OCI-LY3 (cell line): Measurements from ENCODE around the gene PACS2.

Experiments used
- H2AFZ ChIP-seq: fragments of 200-600, 300-600 bp; shearing (Covaris generic); 2 replicates; pipeline ENCODE4 v1.6.0; 2014; ENCODE audit warnings: antibody characterized with exemption, low read depth, low read length
- H3K27ac ChIP-seq: fragments of 200-600, 300-600 bp; sonication (generic); 2 replicates; pipeline ENCODE4 v1.5.1; 2014; ENCODE audit warnings: mild to moderate bottlenecking, low read length, moderate library complexity, mixed read lengths
- H3K27me3 ChIP-seq: fragments of 200-600, 300-600 bp; sonication (generic); 2 replicates; pipeline ENCODE4 v1.6.1; 2014; ENCODE audit warnings: low read depth, low read length, mixed read lengths
- H3K36me3 ChIP-seq: fragments of 200-600, 300-600 bp; sonication (generic); replicated peaks from 2 replicates; pipeline ENCODE3; 2014; ENCODE audit warnings: low read depth, low read length, mixed read lengths
- H3K4me1 ChIP-seq: fragments of 300-600, 200-600 bp; sonication (generic); 2 replicates; pipeline ENCODE4 v1.6.1; 2014; ENCODE audit warnings: low read length, mixed read lengths
- H3K4me2 ChIP-seq: fragments of 200-600, 300-600 bp; sonication (generic); 2 replicates; pipeline ENCODE4 v1.6.1; 2014; ENCODE audit warnings: low read length, mixed read lengths
- H3K4me3 ChIP-seq: fragments of 300-600, 200-600 bp; sonication (generic); 2 replicates; pipeline ENCODE4 v1.5.1; 2014; ENCODE audit warnings: antibody characterized with exemption, mild to moderate bottlenecking, low read length, moderate library complexity
- H3K79me2 ChIP-seq: fragments of 300-600, 200-600 bp; shearing (Covaris generic); 2 replicates; pipeline ENCODE4 v1.6.1; 2014; ENCODE audit warnings: mild to moderate bottlenecking, low read length, mixed read lengths
- H3K9ac ChIP-seq: fragments of 300-600, 200-600 bp; shearing (Covaris generic); 2 replicates; pipeline ENCODE4 v1.6.0; 2014; ENCODE audit warnings: mild to moderate bottlenecking, low read length, moderate library complexity
- H3K9me3 ChIP-seq: fragments of 200-600, 300-600 bp; shearing (Covaris generic); 2 replicates; pipeline ENCODE4 v1.6.1; 2014; ENCODE audit warnings: low read length, mixed read lengths; ENCODE audit not compliant: insufficient read depth
- H4K20me1 ChIP-seq: fragments of 200-600, 300-600 bp; sonication (generic); 2 replicates; pipeline ENCODE4 v1.6.1; 2016; ENCODE audit warnings: low read length, mixed read lengths; ENCODE audit not compliant: insufficient read depth
- EZH2phosphoT487 ChIP-seq: fragments of 200-600 bp; shearing (Covaris generic); IDR thresholded peaks from 2 replicates; pipeline ENCODE4 v1.6.1; 2018; ENCODE audit warnings: antibody characterized with exemption, mixed run types, low read depth
- TF ChIP-seq, protein P1 (sequence below): fragments of 200-600, 300-600 bp; sonication (generic); IDR thresholded peaks from 2 replicates; pipeline ENCODE4 v1.5.1; 2014; ENCODE audit warnings: antibody characterized with exemption, low read length, low read depth

Gene PACS2

DNA sequence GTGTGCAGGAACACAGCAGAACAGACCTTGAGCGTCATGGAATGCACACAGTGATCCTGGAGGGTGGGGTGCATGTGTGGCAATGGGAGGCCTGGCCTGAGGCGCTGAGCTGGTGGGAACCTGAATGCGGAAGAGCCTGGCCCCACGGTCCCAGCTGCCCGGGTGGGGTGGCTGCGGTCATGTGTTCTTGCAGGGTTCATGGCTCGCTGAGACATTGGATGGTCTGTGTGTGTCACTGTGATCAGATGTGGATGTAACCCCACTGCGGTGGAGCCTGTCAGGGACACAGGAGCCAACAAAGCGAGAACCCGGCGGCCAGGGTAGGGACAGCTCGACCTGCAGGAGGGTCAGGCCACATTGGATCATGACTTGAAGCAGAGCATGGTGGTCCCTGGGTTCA, 128.3 kb downstream of the PACS2 start:
- H3K27me3 ChIP-seq, result no peaks in the 10 kb centered on the region
- no peak overlapping the region for H3K27ac ChIP-seq
- no peaks in the 10 kb centered on the region for H3K9me3 ChIP-seq
- H2AFZ ChIP-seq, result no peak overlapping the region
- H3K4me2 ChIP-seq, result no peak overlapping the region
- H3K79me2 ChIP-seq, result peaks cover 50% of the 10 kb centered on the region
- no peaks in the 10 kb centered on the region for H3K4me1 ChIP-seq
- H4K20me1 ChIP-seq, result peaks cover 25% of the 10 kb centered on the region
- peaks cover 15% of the 10 kb centered on the region for H3K36me3 ChIP-seq
- no peak overlapping the region for H3K4me3 ChIP-seq
- no peak overlapping the region for H3K9ac ChIP-seq
- no peak for TF ChIP-seq EZH2phosphoT487
- TF ChIP-seq, protein P1, sequence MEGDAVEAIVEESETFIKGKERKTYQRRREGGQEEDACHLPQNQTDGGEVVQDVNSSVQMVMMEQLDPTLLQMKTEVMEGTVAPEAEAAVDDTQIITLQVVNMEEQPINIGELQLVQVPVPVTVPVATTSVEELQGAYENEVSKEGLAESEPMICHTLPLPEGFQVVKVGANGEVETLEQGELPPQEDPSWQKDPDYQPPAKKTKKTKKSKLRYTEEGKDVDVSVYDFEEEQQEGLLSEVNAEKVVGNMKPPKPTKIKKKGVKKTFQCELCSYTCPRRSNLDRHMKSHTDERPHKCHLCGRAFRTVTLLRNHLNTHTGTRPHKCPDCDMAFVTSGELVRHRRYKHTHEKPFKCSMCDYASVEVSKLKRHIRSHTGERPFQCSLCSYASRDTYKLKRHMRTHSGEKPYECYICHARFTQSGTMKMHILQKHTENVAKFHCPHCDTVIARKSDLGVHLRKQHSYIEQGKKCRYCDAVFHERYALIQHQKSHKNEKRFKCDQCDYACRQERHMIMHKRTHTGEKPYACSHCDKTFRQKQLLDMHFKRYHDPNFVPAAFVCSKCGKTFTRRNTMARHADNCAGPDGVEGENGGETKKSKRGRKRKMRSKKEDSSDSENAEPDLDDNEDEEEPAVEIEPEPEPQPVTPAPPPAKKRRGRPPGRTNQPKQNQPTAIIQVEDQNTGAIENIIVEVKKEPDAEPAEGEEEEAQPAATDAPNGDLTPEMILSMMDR, result no peak

DNA sequence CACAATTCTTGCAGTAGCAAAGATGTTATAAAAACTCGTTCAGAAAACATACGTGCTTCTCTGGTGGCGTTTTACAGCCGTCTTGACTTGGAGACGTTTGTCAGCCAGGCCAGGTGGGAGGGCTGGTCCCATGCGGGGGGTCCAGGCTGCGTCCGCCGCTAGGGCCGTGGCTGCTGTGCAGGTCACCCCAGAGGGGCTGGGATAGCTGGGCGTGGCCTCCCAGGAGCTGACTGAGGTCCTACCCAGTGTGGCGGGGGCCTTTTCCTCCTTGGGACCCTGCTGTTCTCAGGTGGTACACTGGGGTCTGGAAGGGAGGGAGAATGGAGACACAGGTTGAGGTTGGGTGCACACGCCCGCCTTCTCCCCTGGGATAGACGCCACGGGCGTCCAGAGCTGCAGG, 130.3 kb downstream of the PACS2 start:
- Histone ChIP-seq H2AFZ (no peak overlapping the region), H3K4me3 (no peak overlapping the region), H3K4me2 (no peak overlapping the region), H3K27ac (no peak overlapping the region), H3K4me1 (no peaks in the 10 kb centered on the region), H3K9ac (no peak overlapping the region), H3K9me3 (no peaks in the 10 kb centered on the region), H3K79me2 (peaks cover 29% of the 10 kb centered on the region; the same call in 1 of the 2 replicates), H3K27me3 (no peaks in the 10 kb centered on the region), H4K20me1 (peaks cover 20% of the 10 kb centered on the region), H3K36me3 (peaks cover 15% of the 10 kb centered on the region)
- TF ChIP-seq, protein P1, result no peak
- TF ChIP-seq EZH2phosphoT487, result no peak

DNA sequence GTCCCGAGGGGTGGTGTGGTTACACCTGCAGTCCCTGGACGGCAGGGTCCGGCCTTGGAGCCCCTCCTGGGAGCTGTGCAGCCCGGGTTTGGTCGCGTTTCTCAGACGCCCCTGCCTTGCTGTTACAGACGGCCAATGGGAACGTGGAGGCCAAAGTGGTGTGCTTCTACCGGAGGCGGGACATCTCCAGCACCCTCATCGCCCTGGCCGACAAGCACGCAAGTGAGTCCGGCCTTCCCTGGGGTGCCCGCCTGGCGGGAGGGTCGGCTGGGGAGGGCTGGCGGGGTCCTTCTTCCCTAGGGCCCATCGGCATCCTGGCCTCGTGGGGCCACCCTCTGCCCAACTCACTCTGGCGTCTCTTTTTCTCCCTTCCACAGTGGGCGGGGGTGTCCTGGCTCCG, 130.7 kb downstream of the PACS2 start:
- Histone ChIP-seq H3K4me1 (no peaks in the 10 kb centered on the region), H3K9me3 (no peaks in the 10 kb centered on the region), H3K4me3 (no peak overlapping the region), H3K79me2 (peaks cover 25% of the 10 kb centered on the region; the same call in 1 of the 2 replicates), H3K27me3 (no peaks in the 10 kb centered on the region), H4K20me1 (peaks cover 16% of the 10 kb centered on the region), H3K4me2 (no peak overlapping the region), H3K9ac (no peak overlapping the region), H3K27ac (no peak overlapping the region), H2AFZ (no peak overlapping the region), H3K36me3 (peaks cover 13% of the 10 kb centered on the region)
- TF ChIP-seq EZH2phosphoT487, result no peak
- TF ChIP-seq, protein P1, result no peak

DNA sequence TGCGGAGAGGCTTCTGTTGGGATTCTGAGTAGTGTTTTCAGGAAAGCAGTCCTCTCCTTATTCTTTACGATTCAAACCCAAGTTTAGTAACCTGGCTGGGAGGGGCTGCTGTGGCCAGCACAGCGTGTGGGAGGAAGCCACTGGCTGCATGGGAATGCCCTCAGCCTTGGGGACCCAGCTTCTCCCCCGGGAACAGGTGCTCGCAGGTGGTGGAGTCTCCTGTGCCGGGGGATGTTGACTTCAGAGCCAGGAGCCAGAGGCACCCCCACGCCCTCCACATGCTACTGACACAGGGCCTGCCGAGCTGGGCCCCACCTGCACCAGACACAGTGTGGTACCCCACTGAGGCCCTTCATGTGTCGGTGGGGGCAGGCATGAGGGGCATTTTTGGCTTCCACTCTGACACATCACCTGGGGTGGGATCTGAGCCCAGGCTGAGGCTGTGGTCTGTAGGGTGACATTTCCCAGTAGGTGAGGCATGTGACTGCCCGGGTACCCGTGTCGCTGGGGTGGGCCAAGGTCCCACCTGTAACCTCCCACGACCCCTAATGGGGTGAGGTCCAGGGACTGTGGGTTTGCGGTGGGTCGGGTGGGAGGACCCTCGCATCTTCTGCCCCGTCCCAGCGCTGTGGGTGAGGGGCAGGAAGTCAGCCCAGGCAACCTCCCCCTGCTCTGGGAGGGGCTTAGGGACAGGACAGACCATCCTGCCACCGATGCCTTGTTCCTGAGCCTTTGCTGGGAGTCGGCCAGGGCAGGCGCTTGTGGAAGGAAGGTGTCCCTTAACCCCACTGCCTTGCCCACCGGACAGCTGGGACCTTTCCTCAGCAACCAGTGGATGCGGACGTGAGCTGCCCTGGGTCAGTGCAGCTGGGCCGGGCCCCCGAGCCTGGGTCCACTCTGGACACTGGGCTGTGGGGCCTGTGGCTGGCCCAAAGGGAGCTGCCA, 131.6 kb downstream of the PACS2 start:
- H3K4me1 ChIP-seq, result no peaks in the 10 kb centered on the region
- H4K20me1 ChIP-seq, result peaks cover 15% of the 10 kb centered on the region; the same call in 1 of the 2 replicates
- peaks cover 12% of the 10 kb centered on the region for H3K36me3 ChIP-seq
- no peak overlapping the region for H3K27ac ChIP-seq
- H3K4me2 ChIP-seq, result no peak overlapping the region
- H3K27me3 ChIP-seq, result no peaks in the 10 kb centered on the region
- TF ChIP-seq, protein P1, result no peak
- no peak for TF ChIP-seq EZH2phosphoT487
- no peak overlapping the region for H2AFZ ChIP-seq
- no peaks in the 10 kb centered on the region for H3K9me3 ChIP-seq
- no peak overlapping the region for H3K4me3 ChIP-seq
- no peak overlapping the region for H3K9ac ChIP-seq
- H3K79me2 ChIP-seq, result peaks cover 19% of the 10 kb centered on the region; the same call in 1 of the 2 replicates
